Activated T-cell treated with anti-CD3 and anti-CD28 coated beads, Interleukin-2, amount 50 U/mL, for 72 hours (primary cell): ENCODE data around the gene STK11IP. TPM values are rescaled to one million over a fixed set of nuclear protein-coding genes. Genes with fewer than 3 reads are reported as not detected.

ENCODE experiments used
- ATAC-seq, 2 donors: fragments of 150-1000 bp; cut with Tn5 transposase; replicated peaks in 1 of 2; 2 replicates each; pipeline ENCODE4 v1.10.0; 2021; ENCODE audit warnings: moderate library complexity in 2 of 2, mild to moderate bottlenecking in 1 of 2
- DNase-seq, 2 donors: peaks; one replicate each; pipeline ENCODE4 v3.0.0; 2021 to 2022; ENCODE audit warnings: mixed read lengths in 1 of 2
- H3K27ac Mint-ChIP-seq: one replicate; pipeline ENCODE4 v1.8.0; 2022; ENCODE audit warnings: mild to moderate bottlenecking, moderate library complexity, mixed read lengths
- H3K27me3 Mint-ChIP-seq: one replicate; pipeline ENCODE4 v1.8.0; 2022; ENCODE audit warnings: low read depth, mixed read lengths
- H3K36me3 Mint-ChIP-seq, 2 donors: one replicate each; pipeline ENCODE4 v1.8.0; 2022; ENCODE audit warnings: mixed read lengths in 2 of 2, mild to moderate bottlenecking in 1 of 2; ENCODE audit not compliant: insufficient read depth in 2 of 2
- H3K4me1 Mint-ChIP-seq: one replicate; pipeline ENCODE4 v1.8.0; 2022; ENCODE audit warnings: low read depth, mixed read lengths
- H3K4me3 Mint-ChIP-seq, 2 donors: one replicate each; pipeline ENCODE4 v1.8.0; 2022; ENCODE audit warnings: mild to moderate bottlenecking in 2 of 2, mixed read lengths in 2 of 2, moderate library complexity in 2 of 2
- H3K9me3 Mint-ChIP-seq, 2 donors: one replicate each; pipeline ENCODE4 v1.8.0; 2022; ENCODE audit warnings: mixed read lengths in 2 of 2
- total RNA-seq, 2 donors: library from RNA; stranded (reverse); gene quantifications; one replicate each; pipeline ENCODE4 v1.2.3, GENCODE V29; 2022

The STK11IP gene
- total RNA-seq, 2 donors from 2014 or later, result 27.0 to 27.8 TPM

DNA sequence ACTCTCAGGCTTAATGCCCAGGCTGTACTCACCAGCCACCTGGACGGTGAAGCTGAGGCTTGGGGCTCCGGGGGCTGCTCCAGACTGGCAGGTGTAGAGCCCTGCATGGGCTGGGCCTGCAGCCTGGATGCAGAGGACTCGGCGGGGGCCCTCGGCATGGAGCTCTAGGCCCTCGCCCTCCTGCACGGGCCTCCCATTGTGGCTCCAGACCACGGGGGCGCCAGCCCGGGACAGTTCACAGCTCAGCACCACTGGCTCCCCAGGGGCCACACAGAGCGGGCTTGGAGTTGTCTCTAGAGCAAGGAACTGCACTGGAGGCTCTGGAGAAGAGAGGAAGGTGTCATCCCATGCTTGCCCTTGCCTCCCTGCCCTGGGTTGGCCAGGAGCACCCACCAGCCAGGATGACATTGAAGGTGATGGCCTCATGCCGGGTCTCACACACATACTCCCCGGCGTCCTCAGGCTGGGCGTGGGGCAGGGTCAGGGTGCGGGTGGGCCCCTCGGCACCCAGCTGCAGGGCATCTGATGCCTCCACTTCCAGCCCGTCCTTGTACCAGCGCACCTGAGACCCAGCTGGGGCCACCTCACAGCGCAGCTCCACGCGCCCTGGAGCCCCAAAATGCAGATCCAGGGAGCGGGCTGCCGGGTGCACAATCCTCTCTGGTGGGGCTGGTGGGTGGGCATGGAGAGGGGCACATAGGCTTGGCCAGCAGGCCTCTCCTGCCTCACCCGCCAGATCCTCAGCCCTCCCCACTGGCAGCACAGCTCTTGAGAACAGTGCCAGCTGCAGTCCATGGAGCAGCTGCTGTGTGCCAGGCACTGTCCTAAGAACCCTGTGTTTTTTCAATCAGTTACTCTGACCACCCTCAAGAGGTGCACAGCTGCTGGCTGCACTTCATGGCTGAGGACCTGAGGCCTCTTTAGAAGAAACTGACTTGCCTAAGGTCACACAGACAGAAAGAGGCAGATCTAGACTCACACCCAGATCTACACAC is 39.6 kb upstream of the STK11IP start:
- ATAC-seq, result no peak
- Mint-ChIP-seq H3K27me3 (peaks cover 9% of the 10 kb centered on the region), H3K4me3 (no peak overlapping the region), H3K27ac (no peak overlapping the region), H3K9me3 (no peaks in the 10 kb centered on the region), H3K4me1 (no peaks in the 10 kb centered on the region), H3K36me3 (no peaks in the 10 kb centered on the region)
- no peak for DNase-seq

DNA sequence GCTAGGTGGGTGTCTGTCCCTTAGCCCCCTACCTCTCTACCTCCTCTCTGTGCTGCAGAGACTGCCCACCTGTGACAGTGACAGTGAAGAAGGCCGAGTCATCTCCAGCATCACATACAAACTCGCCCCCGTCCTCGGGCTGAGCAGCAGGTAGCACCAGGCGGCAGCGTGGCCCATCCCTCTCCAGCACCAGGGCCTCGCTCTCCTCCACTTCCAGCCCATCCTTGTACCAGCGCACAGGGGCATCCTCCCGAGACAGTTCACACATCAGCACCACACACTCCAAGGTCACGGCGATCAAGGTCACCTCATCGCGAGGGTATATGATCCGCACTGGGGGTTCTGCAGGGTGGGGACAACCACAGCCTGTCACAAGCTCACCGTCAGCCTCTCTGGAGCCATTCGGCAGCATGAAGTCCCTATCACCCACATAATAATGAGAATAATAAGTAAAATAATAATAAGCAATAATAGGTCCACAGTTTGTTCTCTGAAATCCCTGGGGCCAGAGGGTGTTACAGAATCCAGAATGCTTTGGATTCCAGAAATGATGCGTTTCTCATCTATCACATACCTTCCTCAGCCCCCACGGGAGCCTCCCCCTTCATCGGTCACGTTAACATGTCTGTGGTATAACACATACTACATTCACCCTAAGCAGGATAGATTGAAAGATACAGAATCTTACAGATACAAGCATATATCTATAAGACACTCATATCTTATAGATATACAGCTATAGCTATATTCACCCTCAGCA is 38.3 kb upstream of the STK11IP start:
- H3K9me3 Mint-ChIP-seq, result no peaks in the 10 kb centered on the region
- peaks cover 2% of the 10 kb centered on the region for H3K27me3 Mint-ChIP-seq
- no peak overlapping the region for H3K4me3 Mint-ChIP-seq
- H3K27ac Mint-ChIP-seq, result no peak overlapping the region
- ATAC-seq, result no peak
- no peaks in the 10 kb centered on the region for H3K4me1 Mint-ChIP-seq
- H3K36me3 Mint-ChIP-seq, result no peaks in the 10 kb centered on the region
- no peak for DNase-seq

DNA sequence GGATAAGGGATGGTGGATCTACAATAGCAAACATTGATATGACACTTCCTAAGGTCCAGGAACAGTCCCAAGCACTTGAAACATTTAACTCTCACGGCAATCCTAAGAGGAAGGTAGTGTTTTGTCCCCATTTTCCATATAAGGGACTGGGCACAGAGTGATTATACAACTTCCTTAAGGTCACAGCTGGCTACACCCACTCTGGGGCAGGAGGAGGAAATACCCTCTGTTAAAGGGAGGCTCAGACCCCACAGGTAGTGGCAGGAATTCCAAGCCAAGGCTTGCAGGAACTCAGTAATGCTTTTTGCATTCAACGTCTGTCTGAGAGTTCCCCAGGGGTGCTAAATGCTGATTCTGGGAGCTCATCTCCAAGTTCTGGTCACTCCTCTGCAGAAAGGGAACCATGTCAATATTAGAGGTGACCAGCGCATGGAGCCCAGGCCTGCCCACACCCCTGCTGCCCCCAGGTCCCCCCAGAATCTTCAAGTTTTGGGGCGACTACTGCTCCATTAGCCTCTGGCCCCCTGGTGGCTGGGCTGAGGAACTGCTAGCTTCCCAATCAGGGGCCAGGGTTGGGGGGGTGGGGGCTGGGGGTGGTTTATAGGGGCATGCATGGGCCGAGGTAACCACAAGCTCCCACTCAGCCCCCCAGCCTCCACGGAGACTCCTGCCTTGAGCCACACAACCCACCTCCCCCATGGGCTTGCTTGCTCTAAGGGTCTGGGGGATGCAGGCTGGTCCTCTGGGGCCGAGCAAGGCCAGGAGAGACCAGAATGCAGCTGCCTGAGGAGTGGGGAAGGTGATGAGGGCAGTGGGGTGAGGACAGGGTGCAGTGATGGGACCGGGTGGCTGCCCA is 37.4 kb upstream of the STK11IP start:
- peak in 1 of 2 donors; percentile 40 for ATAC-seq
- Mint-ChIP-seq H3K27me3 (peaks cover 4% of the 10 kb centered on the region), H3K4me3 (no peak overlapping the region), H3K9me3 (no peaks in the 10 kb centered on the region), H3K4me1 (no peaks in the 10 kb centered on the region), H3K36me3 (no peaks in the 10 kb centered on the region), H3K27ac (no peak overlapping the region)
- no peak for DNase-seq

GRCh38 chr2:219560893-219561178 is 36.8 kb upstream of the STK11IP start:
- DNase-seq, result no peak
- no peak for ATAC-seq
- Mint-ChIP-seq H3K27ac (no peak overlapping the region), H3K36me3 (no peaks in the 10 kb centered on the region), H3K4me3 (no peak overlapping the region), H3K9me3 (no peaks in the 10 kb centered on the region), H3K27me3 (peaks cover 4% of the 10 kb centered on the region), H3K4me1 (no peaks in the 10 kb centered on the region)

GRCh38 chr2:219561179-219562048 is 36.2 kb upstream of the STK11IP start:
- Mint-ChIP-seq H3K4me1 (no peaks in the 10 kb centered on the region), H3K27me3 (peaks cover 4% of the 10 kb centered on the region), H3K36me3 (no peaks in the 10 kb centered on the region), H3K9me3 (no peaks in the 10 kb centered on the region), H3K27ac (no peak overlapping the region), H3K4me3 (no peak overlapping the region)
- no peak for DNase-seq
- ATAC-seq, result no peak

DNA sequence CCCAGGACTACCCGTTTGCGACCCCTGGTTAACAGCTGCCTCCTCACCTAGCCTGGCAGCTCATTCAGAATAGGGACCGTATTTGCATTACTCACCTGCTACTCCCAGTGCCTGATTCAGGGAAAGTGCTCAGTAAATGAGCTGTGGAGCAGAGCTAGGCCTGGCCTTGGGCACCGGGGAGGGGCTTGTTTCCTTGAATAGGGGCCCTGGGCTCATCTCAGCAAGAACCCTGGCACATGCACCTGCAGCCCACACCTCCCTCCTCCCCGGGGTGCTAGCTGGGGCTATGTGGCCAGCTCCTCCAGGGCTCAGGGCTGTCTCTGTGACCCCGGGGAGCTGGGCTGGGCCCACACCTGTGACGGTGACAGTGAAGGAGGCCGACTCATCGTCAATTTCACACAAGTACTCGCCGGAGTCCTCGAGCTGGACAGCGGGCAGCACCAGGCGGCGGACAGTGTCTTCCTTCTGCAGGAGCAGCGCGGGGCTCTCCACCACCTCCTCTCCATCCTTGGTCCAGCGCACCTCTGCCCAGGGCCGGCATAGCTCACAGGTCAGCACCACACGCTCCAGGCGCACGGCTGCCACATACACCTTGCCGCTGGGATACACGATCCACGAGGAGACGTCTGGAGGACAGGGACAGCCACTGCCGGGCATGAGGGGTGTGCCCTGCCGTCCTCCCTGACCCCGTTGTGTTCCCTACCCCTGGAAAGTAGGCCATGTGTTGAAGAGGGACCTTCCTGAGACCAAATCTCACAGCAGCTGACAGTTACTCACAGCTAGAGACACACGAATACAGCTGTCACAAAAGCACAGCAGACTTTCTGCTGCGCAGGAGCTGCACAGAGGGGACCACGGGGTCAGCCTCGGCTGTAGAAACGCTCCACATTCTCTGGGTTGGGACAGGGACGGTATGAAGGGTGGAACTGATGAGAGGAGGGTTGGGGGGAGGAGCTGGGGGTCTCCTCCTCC is 35.3 kb upstream of the STK11IP start:
- H3K9me3 Mint-ChIP-seq, result no peaks in the 10 kb centered on the region
- H3K36me3 Mint-ChIP-seq, result no peaks in the 10 kb centered on the region
- H3K4me1 Mint-ChIP-seq, result no peaks in the 10 kb centered on the region
- peaks cover 4% of the 10 kb centered on the region for H3K27me3 Mint-ChIP-seq
- DNase-seq, result no peak
- no peak overlapping the region for H3K4me3 Mint-ChIP-seq
- no peak overlapping the region for H3K27ac Mint-ChIP-seq
- no peak for ATAC-seq

DNA sequence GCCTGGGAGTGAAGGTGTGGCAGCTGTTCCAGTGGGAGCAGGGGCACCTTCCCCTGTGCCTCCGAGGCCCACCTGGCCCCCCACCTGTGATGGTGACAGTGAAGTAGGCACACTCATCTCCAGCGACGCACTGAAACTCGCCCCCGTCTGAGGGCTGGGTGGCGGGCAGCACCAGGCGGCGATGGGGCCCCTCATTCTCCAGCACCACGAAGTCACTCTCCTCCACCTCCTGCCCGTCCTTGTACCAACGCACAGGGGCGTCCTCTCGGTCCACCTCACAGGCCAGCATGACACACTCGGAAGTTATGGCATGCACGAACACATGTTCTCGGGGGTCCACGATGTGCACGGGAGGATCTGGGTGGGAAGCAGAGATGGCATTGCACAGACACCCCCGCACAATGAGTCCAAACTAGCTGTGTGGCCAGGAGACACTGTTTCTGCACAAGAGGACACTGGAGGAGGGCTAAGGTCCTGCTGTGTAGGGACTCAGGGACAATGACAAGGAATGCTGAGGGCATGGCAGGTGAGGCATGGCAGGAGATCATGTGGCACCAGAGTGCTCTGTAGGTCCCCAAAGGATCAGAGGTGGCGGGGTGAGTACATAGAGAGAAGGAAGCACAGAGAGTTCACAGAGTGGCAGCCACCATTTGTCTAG is 34.3 kb upstream of the STK11IP start:
- Mint-ChIP-seq H3K27ac (no peak overlapping the region), H3K36me3 (no peaks in the 10 kb centered on the region), H3K27me3 (peaks cover 10% of the 10 kb centered on the region), H3K4me3 (no peak overlapping the region), H3K4me1 (no peaks in the 10 kb centered on the region), H3K9me3 (no peaks in the 10 kb centered on the region)
- DNase-seq, result no peak
- no peak for ATAC-seq

DNA sequence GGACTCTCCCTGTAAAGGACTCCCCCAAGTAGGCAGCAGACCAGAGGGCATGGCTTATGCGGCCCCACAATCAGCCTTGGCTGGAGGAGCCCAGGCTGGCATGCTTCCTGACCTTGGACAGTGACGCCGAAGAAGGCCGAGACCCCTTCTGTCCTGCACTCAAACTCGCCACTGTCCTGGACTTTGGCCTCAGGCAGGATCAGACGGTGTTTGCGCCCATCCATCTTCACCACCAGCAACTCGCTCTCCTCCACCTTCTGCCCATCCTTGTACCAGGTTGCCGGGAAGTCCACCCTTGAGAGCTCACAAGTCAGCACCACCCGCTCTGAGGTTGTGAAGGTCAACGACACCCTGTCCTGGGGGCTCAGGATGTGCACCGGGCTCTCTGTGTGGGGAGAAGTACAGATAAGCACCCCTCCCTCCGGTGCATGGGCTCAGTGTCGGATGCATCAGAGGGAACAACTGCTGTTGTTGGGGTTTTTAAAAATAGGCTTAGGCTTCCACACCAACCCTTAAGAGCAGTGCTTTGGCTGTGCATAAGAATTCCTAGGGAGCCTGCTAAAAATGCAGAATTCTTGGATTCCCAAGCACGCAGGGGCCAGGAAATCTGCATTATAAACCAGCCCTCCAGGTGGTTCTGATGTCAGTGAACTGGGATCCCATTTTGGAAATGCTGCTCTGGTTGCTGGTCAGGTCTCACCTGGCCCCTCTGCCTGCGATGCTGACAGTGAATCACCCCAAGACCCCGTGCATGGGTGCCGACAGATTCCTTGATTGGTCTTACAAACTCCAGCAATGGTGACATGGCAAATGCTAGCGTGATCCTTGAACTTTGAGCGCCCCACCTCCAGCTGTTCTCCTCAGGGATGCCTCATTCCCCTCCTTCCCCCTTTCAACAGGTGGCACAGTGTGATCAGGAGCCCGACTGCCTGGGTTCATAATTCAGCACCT is 32.3 kb upstream of the STK11IP start:
- Mint-ChIP-seq H3K4me3 (no peak overlapping the region), H3K4me1 (no peaks in the 10 kb centered on the region), H3K9me3 (no peaks in the 10 kb centered on the region), H3K36me3 (no peaks in the 10 kb centered on the region), H3K27ac (no peak overlapping the region), H3K27me3 (peaks cover 25% of the 10 kb centered on the region)
- no peak for DNase-seq
- ATAC-seq, result no peak

- H3K27me3 Mint-ChIP-seq, result peaks cover 27% of the 10 kb centered on the region
- H3K27ac Mint-ChIP-seq, result no peak overlapping the region
- ATAC-seq, result no peak
- no peaks in the 10 kb centered on the region for H3K4me1 Mint-ChIP-seq
- H3K9me3 Mint-ChIP-seq, result no peaks in the 10 kb centered on the region
- H3K4me3 Mint-ChIP-seq, result no peak overlapping the region
- no peaks in the 10 kb centered on the region for H3K36me3 Mint-ChIP-seq
- no peak for DNase-seq
Observed at GRCh38 chr2:219566640-219567039, 31.0 kb upstream of the STK11IP start.

DNA sequence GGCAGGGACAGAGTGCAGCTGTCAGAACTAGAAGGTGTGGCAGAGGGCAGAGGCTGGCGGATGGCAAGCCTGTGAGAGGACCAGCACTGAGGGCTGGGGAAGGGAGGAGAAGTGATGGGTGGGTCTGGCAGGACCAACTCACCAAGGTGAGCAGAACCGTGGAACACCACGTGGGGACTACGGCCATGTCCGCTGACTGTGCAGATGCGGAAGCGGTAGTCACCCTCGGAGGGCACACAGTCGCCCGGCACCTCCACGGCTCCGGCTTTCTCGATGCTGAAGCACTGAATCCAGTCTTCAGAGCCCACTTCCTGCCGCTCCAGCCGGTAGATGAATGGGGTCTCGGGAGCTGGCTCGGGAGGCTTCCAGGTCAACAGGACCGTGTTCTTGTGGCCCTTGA is 30.5 kb upstream of the STK11IP start:
- Mint-ChIP-seq H3K36me3 (no peaks in the 10 kb centered on the region), H3K4me3 (no peak overlapping the region), H3K9me3 (no peaks in the 10 kb centered on the region), H3K27ac (no peak overlapping the region), H3K27me3 (peaks cover 32% of the 10 kb centered on the region), H3K4me1 (no peaks in the 10 kb centered on the region)
- ATAC-seq (no peak), DNase-seq (no peak)
